HG03558 (cell line): ENCODE data around the gene C5orf24.

Experiments
- ATAC-seq: cut with Tn5 transposase; IDR thresholded peaks from one replicate; pipeline ENCODE4 v1.9.1; 2021; ENCODE audit warnings: moderate number of reproducible peaks; ENCODE audit not compliant: unreplicated experiment; ENCODE audit errors: extremely low read depth

C5orf24 gene

GRCh38 chr5:134904610-134905245 lies 59.0 kb downstream of the C5orf24 start, which contains the start of gene PCBD2:
PCBD2 (plus strand) TSS chr5:134905131; CDS start chr5:134905140, 9 bp downstream.
- ATAC-seq, result peak; percentile 69

- ATAC-seq, result peak; percentile 17
These were observed 59.7 kb downstream of the C5orf24 start for GRCh38 chr5:134905246-134905996.

- no peak for ATAC-seq
These were observed 61.0 kb downstream of the C5orf24 start for GRCh38 chr5:134906811-134907210.
